Cerebellar nuclear complex (tissue), 1 donor: Measurements from ENCODE around the gene RBM38.

ENCODE experiments used
- DNase-seq, 2 experiments: peaks; one replicate each; lab custom pipeline; 2025; lab: John Stamatoyannopoulos, UW

The RBM38 gene

DNA sequence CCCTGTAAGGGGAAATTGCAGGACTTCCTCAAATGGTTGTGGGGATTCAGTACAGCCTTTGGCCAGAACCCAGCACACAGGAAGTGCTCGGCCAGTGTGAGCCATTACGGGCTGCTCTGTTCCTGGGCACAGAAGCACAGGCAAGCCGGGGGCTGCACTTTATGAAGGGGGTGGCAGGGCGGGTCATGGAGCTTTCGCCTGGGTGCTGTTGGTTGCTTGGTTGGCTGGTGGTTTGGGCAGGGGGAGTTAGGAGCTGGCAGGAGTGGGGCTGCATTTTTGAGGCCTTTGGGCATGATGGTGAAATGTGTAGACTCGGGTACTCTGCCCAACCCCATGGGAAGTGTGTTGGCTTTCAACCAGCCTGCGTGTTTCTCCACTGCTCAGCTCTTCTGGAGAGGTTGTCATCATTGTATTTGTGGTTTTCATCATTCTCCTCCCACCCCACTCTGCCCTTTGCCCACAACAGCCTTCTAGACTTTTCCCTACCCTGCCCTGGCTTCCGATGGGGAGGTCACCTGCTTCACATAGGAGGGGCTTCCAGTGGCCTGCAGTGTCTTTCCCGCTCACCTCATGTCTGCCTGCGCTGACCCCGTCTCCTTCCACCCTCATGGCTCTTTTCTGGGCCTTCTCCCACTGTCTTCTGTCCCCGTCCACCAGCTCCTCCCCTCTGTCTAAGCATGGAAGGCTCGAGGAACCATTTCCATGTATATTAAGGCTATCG is 16.1 kb upstream of the RBM38 start:
- DNase-seq: no peak

DNA sequence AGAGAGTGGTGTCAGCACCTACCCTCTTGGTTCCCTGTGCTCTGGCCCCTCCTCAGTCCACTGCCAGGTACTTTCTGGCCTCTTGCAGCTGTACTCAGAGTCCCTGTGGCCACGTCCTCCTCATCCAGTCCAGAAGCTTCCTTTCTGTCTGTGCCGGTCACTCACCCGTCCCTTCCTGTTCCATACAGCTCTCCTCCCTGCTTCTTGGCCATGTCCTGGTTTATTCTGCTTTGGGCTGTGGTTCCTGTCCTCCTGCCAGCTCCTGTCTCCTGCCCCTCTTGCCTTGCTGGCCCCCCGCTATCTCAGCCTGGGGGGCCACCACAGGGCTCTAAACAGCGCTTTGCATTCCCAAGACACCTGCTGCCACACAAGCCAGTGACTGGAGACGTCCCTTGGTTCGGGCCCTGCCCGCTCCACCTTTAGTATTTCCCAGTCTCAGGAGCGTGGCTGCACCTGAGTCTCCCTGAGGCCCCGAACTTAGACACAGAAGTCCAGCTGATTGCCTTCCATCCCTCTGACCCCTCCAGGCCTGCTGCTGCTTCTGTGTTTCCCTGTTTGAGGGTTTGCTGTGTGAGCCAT is 15.5 kb upstream of the RBM38 start:
- DNase-seq: no peak

DNA sequence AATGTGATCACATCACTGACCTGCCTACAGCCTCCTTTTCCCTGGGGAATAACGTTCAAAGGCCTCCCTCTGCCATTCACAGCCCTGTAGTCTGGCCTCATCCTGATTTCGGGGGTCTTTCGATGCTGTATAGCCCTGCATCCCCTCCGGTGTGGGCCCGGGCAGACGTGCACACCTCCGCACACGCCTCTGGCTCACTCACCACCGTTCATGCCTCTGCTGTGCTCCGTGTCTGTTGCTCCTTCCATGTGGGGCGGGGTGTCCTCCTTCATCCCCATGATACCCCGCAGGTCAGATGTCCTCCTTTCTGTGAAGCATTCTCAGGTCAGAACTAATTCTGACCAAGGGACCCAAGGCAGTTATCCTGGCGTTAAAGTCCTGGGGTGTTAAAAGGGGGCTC is 13.8 kb upstream of the RBM38 start:
- no peak for DNase-seq

DNA sequence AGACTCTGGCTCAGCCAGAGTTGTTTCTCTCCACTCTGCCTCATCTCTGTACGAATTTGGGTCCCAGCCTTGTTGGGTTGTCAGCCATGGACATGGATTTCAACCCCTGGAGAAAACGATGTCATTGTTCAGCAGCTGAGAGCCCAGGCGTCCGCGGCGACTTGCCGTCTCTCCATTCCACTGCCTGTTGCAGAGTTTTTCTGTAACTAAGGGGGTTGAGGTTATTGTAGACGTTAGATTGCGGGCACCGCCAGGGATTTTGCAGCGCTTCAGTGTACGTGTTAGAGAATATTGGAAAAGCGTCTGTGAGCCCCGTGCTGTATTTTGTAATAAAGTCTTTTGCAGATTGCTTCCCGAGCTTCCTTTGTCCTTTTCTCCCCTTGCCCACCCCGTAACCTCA is 13.1 kb upstream of the RBM38 start:
- no peak for DNase-seq

DNA sequence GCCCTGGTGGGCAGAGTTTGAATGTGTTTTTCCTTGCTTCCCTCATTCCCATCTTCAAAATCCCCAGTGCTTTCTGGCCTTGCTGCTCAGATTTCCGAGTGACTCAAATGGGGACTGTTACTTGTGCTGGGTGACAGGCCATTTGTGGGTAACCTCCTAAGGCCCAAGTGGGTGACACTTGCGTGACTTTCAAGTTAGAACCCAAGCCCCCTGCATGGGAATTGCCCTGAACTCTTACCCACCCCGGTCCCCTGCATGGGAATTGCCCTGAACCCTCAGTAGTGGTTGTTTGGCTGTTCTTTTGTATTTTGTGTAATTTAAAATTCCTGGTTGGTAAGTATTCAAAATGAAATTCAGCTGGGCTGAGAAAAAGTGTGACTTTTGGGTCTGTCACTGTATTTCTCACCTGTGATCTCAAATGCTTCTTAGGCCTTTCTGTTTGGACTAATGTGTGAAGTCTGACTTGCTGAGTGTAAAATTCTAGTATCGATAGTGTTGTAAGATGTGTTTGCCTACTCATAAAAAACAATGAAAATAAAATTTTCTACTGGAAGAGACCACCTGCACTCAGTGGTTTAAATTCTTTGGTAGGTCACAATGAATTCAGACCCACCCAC is 12.4 kb upstream of the RBM38 start:
- DNase-seq: no peak

GRCh38 chr20:57379263-57379647 is 11.9 kb upstream of the RBM38 start:
- DNase-seq: no peak

GRCh38 chr20:57380081-57380750 is 11.0 kb upstream of the RBM38 start:
- peak in 1 of 2 experiments; percentile 12 for DNase-seq

DNA sequence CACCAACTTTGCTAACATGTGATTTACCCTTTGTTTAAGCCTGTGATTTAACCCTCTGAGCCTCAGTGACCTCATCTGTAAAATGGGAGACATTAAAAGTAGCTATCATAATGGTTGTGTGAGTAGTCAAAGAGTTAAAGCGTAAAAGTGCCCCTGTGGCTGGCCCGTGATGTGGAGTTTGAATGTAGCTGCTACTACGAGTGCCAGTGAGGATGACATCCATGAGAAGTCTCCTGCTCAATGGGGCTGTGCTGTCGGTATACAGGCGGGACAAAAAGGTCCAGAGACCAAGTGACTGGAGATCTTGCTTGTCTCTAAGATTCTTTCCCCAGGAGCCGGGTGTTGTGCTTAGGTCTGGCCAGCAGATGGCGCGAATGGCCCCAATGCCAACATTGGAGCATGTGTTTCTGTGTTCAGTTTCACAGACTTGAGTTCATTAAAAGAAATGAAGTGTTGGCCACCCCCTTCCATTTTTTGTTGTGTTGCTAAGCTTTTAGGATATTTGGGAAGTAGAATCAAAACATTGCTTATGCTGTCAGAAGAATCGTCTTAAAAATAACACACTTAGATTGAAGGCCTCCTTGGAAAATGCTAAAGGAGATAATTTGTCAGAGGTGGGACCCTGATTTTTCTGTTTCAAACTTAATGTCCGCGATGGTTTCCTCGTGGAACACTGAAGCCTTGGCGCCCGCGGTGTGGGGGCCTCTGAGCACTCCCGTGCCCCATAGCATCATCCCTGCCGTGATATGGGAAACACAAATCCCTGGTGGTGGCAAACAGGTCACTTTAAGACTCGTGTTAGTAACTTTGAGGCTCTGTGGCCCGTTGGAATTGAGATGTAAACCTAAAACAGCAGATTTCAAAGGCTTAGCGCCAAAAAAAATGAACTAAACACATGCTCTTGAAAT is 9.3 kb upstream of the RBM38 start:
- DNase-seq: peak in 1 of 2 experiments; percentile 60

DNA sequence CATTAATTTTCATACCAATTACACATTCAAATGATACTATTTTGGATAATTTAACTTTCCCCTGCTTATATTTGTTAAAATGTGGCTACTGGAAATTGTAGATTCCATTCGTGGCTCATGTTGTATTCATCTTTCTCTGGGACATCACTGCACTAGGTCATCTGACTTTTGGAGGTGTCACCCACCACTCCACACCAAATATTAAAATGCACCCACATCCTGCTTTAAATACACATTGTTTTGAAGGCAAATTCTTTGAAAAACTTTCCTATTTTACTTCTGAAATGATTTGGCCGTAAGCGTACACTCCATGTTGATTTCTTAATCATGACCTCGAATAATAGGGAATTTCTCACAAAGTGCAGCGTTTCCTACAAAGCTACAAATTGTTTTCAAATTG is 8.7 kb upstream of the RBM38 start:
- DNase-seq: no peak

- DNase-seq: no peak
These were observed 7.5 kb upstream of the RBM38 start for GRCh38 chr20:57383447-57384347.

DNA sequence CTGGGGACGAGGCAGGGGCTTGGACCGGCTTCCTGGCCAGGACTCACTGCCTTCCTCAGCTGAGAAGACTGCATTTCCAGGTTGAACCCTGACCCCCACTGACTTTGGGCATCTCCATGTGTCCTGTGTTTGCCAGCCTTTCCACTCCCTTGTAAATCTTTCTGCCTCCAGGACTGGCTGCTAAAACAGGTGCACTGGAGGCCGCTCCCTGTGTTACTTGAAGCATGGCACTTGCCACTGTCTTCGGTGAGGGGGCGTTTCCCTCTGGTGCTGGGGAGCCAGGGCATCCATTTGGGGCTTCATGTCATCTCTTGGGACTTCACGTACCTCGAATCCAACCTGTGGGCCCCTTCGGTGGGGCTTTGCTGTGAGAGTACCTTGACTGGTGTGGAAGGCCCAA is 6.7 kb upstream of the RBM38 start:
- no peak for DNase-seq

- no peak for DNase-seq
These were observed 6.0 kb upstream of the RBM38 start for GRCh38 chr20:57384953-57385761.

GRCh38 chr20:57385940-57386339 is 5.3 kb upstream of the RBM38 start:
- DNase-seq: no peak

GRCh38 chr20:57386762-57387161 is 4.4 kb upstream of the RBM38 start:
- DNase-seq: no peak

GRCh38 chr20:57387463-57387862 is 3.7 kb upstream of the RBM38 start:
- no peak for DNase-seq

DNA sequence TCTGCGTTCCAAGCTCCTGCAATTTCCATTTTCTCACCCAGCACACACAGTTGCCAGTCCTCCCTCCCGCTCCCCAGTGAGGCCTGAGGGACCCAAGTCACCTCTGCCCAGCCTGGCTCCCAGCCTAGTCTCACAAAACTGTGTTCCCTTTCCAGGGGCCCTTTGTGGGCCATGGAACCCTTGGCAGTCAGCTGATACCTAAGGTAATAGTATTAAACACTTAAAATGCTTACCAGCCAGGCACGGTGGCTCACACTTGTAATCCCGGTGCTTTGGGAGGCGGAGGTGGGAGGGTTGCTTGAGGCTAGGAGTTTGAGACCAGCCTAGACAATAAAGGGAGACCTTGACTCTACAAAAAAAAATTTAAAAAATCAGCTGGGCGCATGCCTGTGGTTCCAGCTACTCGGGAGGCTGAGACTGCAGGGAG is 3.2 kb upstream of the RBM38 start:
- no peak for DNase-seq

DNA sequence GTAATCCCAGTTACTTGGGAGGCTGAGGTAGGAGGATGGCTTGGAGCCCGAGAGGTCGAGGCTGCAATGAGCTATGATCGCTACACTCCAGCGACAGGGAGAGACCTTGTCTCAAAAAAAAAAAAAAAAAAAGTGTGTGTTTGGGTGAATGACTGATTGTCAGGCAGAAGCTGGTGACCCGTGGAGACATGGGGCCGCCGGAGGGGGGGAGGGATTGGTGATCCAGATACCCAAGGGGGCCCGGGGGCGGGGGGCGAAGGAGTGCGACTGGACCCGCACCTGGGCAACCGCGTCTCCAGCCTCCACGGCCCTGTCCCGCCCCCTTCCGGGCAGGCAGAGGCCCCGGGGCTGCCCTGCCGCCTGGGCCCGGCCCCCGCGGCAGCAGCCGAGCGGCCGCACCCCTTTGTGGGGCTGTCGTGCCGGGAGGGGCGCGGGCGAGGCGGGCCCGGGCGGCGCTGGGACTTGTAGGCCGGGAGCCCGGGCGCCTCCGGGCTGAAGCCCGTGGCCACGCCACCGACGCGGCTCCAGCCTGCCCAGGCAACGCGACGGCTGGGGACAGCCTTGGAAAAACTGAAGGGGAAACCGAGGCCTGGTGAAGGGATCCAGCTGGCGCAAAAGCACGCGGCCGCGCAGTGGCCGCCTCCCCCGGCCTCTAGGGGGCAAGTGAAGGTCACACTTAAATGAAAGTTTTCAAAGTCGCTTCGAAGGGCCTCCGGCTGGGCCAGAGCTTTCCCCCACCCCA is 2.1 kb upstream of the RBM38 start:
- DNase-seq: no peak

DNA sequence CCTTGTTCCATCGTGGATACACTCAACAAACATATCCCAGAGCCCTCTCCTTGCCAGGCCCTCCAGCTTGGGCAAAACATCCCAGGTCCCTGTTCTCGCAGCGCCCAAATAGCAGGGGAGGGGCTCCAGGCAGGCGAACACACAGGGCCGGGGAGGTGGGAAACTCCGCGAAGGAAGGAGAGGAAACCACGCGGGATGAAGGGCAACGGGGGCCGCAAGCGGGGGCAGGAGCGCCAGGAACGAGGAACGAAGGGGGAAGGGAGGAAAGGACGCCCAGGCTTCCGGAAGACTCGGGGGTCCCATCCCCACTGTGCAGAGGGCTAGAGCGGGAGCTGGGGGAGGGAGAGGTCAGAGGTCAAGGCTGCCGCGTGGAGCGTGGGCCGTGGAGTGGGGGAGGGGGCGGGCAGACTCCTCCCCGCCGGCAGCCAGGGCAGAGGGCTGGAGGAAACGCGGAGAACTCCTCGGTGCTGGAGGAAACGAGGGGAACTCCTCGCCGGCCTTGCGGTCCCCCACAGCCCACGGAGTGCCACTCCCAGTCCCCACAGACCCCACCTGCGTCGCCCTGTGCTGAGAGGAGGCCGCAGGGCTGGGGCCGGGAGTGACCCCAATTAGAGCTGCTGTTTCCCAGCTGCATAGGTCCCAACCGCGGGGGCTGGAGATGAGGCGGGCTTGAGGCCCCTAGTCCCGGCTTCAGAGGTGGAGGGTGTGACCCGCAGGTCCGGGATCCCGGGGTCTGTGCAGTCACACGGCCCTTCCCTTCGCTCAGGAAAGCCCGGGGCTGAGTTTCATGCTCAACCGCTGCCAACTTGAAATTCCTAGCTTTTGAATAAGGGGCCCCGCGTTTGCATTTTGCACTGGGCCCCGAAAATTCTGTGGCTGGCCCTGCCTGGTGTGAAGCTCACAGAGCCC is 1.2 kb upstream of the RBM38 start:
- no peak for DNase-seq
